ENCODE results near the gene TMBIM1.
"Not testable (repeated sequence)": the region's sequence is repeated elsewhere in the genome, so short reads cannot be mapped to it uniquely, and the experiment has no call there.

The TMBIM1 gene

DNA sequence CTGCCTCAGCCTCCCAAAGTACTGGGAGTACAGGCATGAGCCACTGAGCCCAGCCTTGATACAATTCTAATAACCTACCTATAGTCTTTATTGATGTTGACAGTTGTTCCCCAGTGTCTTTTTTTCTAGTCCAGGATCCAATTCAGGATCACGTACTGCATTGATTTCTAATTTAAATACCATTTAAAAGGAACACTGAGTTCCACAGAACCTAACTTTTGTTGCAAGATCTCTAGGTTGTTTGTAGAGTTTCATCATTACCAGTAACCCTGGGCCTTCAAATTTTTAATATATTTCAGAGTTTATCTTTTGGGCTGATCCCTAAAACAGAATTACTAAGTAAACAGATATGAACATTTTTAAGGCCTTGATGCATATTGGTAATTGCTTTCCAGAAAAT is 21.1 kb upstream of the TMBIM1 start:
- Histone ChIP-seq H3K27me3 (replicated peaks; ENCODE audit: insufficient read depth, low read length) (no peaks in the 10 kb centered on the region), H3K4me2 (ENCODE audit: low read depth, low read length) (no peak overlapping the region), H3K27ac (ENCODE audit: low read length) (no peak overlapping the region), H2AFZ (ENCODE audit: low read length) (no peak overlapping the region), H3K4me3 (ENCODE audit: low read length) (no peak overlapping the region), H3K4me1 (ENCODE audit: low read length) (no peaks in the 10 kb centered on the region), H3K9ac (ENCODE audit: low read length) (no peak overlapping the region), H3K79me2 (ENCODE audit: low read length) (no peaks in the 10 kb centered on the region), H3K9me3 (replicated peaks; ENCODE audit: insufficient read depth, low read length) (no peaks in the 10 kb centered on the region), H3K36me3 (replicated peaks; ENCODE audit: insufficient read depth, low read length) (no peaks in the 10 kb centered on the region), H4K20me1 (ENCODE audit: insufficient read depth, low read length) (no peaks in the 10 kb centered on the region), H3F3A (ENCODE audit: insufficient read depth, low read length) (no peaks in the 10 kb centered on the region), H3K9me2 (replicated peaks; ENCODE audit: insufficient read depth, low read length) (no peaks in the 10 kb centered on the region)
- TF ChIP-seq EZH2 (optimal IDR thresholded peaks at IDR 0.05; ENCODE audit: low read depth, low read length) (no peak), EZH2phosphoT487 (IDR thresholded peaks at IDR 0.05; ENCODE audit: low read length) (no peak)
- TF ChIP-seq, protein P1, sequence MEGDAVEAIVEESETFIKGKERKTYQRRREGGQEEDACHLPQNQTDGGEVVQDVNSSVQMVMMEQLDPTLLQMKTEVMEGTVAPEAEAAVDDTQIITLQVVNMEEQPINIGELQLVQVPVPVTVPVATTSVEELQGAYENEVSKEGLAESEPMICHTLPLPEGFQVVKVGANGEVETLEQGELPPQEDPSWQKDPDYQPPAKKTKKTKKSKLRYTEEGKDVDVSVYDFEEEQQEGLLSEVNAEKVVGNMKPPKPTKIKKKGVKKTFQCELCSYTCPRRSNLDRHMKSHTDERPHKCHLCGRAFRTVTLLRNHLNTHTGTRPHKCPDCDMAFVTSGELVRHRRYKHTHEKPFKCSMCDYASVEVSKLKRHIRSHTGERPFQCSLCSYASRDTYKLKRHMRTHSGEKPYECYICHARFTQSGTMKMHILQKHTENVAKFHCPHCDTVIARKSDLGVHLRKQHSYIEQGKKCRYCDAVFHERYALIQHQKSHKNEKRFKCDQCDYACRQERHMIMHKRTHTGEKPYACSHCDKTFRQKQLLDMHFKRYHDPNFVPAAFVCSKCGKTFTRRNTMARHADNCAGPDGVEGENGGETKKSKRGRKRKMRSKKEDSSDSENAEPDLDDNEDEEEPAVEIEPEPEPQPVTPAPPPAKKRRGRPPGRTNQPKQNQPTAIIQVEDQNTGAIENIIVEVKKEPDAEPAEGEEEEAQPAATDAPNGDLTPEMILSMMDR (IDR thresholded peaks at IDR 0.05; ENCODE audit: low read length) = no peak
- no peak for DNase-seq

DNA sequence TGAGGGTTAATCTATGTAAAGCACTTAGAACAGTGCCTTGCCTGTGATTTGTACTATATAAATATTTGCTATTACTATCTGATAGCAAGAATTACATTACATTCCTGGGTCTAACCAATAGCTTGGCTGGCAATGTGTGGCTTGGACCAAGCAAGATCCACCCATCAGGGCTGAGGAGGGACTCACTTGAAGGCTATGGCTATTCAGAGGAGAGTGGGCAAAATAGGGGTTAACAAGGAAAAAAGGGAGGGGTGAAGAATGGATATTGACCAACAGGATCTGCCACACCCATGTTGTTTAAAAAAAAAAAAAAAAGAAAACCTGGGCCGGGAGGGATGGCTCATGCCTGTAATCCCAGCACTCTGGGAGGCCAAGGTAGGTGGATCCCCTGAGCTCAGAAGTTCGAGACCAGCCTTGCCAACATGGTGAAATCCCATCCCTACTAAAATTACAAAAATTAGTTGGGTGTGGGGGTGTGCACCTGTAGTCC is 20.0 kb upstream of the TMBIM1 start:
- no peak overlapping the region for H3K27ac ChIP-seq (ENCODE audit: low read length)
- no peaks in the 10 kb centered on the region for H3F3A ChIP-seq (ENCODE audit: insufficient read depth, low read length)
- H3K9me3 ChIP-seq (replicated peaks; ENCODE audit: insufficient read depth, low read length) = no peaks in the 10 kb centered on the region
- H3K4me1 ChIP-seq (ENCODE audit: low read length) = no peaks in the 10 kb centered on the region
- no peak for DNase-seq
- no peak overlapping the region for H3K4me2 ChIP-seq (ENCODE audit: low read depth, low read length)
- TF ChIP-seq, protein P1 (IDR thresholded peaks at IDR 0.05; ENCODE audit: low read length) = no peak
- TF ChIP-seq EZH2 (optimal IDR thresholded peaks at IDR 0.05; ENCODE audit: low read depth, low read length) = no peak
- no peak for TF ChIP-seq EZH2phosphoT487 (IDR thresholded peaks at IDR 0.05; ENCODE audit: low read length)
- no peak overlapping the region for H3K9ac ChIP-seq (ENCODE audit: low read length)
- H3K79me2 ChIP-seq (ENCODE audit: low read length) = no peaks in the 10 kb centered on the region
- no peak overlapping the region for H3K4me3 ChIP-seq (ENCODE audit: low read length)
- H3K9me2 ChIP-seq (replicated peaks; ENCODE audit: insufficient read depth, low read length) = no peaks in the 10 kb centered on the region
- no peaks in the 10 kb centered on the region for H3K36me3 ChIP-seq (replicated peaks; ENCODE audit: insufficient read depth, low read length)
- no peaks in the 10 kb centered on the region for H4K20me1 ChIP-seq (ENCODE audit: insufficient read depth, low read length)
- no peaks in the 10 kb centered on the region for H3K27me3 ChIP-seq (replicated peaks; ENCODE audit: insufficient read depth, low read length)
- no peak overlapping the region for H2AFZ ChIP-seq (ENCODE audit: low read length)

DNA sequence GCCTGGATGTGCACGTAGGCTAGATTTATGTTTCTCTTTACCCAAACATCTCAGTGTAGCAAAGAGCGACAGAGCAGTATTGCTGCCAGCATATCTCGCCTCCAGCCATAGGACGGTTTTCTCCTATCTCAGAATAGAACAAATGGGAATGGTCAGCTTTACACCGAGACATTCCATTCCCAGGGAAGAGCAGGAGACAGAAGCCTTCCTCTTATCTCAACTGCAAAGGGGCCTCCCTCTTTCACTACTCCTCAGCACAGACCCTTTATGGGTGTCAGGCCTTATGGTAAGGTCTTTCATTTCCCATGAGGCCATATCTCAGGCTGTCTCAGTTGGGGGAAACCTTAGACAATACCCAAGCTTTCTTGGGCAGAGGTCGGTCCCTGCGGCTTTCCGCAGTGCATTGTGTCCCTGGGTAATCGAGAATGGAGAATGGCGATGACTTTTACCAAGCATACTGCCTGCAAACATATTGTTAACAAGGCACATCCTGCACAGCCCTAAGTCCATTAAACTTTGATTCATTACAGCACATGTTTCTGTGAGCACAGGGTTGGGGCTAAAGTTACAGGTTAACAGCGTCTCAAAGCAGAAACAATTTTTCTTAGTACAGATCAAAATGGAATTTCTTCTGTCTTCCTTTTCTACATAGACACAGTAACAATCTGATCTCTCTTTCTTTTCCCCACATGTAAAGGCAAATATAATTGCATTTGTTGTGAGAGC is 19.4 kb upstream of the TMBIM1 start:
- not testable (repeated sequence) for H4K20me1 ChIP-seq (ENCODE audit: insufficient read depth, low read length); H3K36me3 ChIP-seq (replicated peaks; ENCODE audit: insufficient read depth, low read length); DNase-seq; H3K27me3 ChIP-seq (replicated peaks; ENCODE audit: insufficient read depth, low read length); H3K9ac ChIP-seq (ENCODE audit: low read length); H3K4me3 ChIP-seq (ENCODE audit: low read length); H3F3A ChIP-seq (ENCODE audit: insufficient read depth, low read length); H2AFZ ChIP-seq (ENCODE audit: low read length); H3K9me3 ChIP-seq (replicated peaks; ENCODE audit: insufficient read depth, low read length); H3K4me2 ChIP-seq (ENCODE audit: low read depth, low read length); H3K79me2 ChIP-seq (ENCODE audit: low read length); H3K4me1 ChIP-seq (ENCODE audit: low read length); H3K27ac ChIP-seq (ENCODE audit: low read length); H3K9me2 ChIP-seq (replicated peaks; ENCODE audit: insufficient read depth, low read length)

DNA sequence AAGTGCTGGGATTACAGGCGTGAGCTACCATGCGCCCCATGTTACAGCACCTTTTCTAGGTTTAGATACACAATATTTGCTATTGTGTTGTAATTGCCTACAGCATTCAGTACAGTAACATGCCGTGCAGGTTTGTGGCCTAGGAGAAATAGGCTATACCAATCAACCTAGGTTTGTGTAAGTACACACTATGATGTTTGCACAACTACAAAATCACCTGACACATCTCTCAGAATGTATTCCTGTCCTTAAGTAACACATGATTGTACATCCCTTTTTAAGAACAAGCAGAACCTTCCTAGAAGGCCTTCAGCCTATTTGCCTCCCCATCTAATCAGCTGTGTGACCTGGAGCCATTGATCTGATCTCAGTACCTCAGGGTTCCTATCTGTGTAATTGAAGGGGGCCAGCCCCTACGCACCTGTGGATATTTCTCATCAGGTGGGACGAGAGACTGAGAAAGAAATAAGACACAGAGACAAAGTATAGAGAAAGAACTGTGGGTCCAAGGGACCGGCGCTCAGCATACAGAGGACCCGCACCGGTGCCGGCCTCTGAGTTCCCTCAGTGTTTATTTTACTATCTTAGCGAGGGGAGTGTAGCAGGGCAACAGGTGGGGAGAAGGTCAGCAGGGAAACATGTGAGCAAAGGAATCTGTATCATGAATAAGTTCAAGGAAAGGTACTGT is 18.7 kb upstream of the TMBIM1 start:
- Histone ChIP-seq H3K9me3 (replicated peaks; ENCODE audit: insufficient read depth, low read length) (no peaks in the 10 kb centered on the region), H3K4me1 (ENCODE audit: low read length) (no peaks in the 10 kb centered on the region), H3K27ac (ENCODE audit: low read length) (no peak overlapping the region), H3K36me3 (replicated peaks; ENCODE audit: insufficient read depth, low read length) (no peaks in the 10 kb centered on the region), H3K4me2 (ENCODE audit: low read depth, low read length) (no peak overlapping the region), H3K9ac (ENCODE audit: low read length) (no peak overlapping the region), H3K79me2 (ENCODE audit: low read length) (no peaks in the 10 kb centered on the region), H3K27me3 (replicated peaks; ENCODE audit: insufficient read depth, low read length) (no peaks in the 10 kb centered on the region), H3K4me3 (ENCODE audit: low read length) (no peak overlapping the region), H2AFZ (ENCODE audit: low read length) (no peak overlapping the region), H3K9me2 (replicated peaks; ENCODE audit: insufficient read depth, low read length) (no peaks in the 10 kb centered on the region), H3F3A (ENCODE audit: insufficient read depth, low read length) (no peaks in the 10 kb centered on the region), H4K20me1 (ENCODE audit: insufficient read depth, low read length) (no peaks in the 10 kb centered on the region)
- TF ChIP-seq, protein P1 (IDR thresholded peaks at IDR 0.05; ENCODE audit: low read length) = no peak
- no peak for TF ChIP-seq EZH2 (optimal IDR thresholded peaks at IDR 0.05; ENCODE audit: low read depth, low read length)
- TF ChIP-seq EZH2phosphoT487 (IDR thresholded peaks at IDR 0.05; ENCODE audit: low read length) = no peak
- no peak for DNase-seq

All from MM.1S (cell line).